ENCODE data around the gene EFCAB6. TPM values are rescaled to one million over a fixed set of nuclear protein-coding genes. Genes with fewer than 3 reads are reported as not detected.
A peak's percentile ranks its signal among the peaks of the same experiment; 100 is the strongest.

EFCAB6 gene
- total and polyA plus RNA-seq, 5 experiments from 2014 or later: 0.14 to 1.7 (median 0.58) TPM; not detected in 2

- Mint-ChIP-seq H3K27ac (no peak overlapping the region), H3K9me3 (peaks cover 3 to 51% (median 20%) of the 10 kb centered on the region in 9 donors), H3K36me3 (peaks cover 0 to 48% (median 9%) of the 10 kb centered on the region in 3 donors), H3K4me3 (no peak overlapping the region), H3K27me3 (peaks cover 4 to 43% (median 10%) of the 10 kb centered on the region in 5 donors), H3K4me1 (no peaks in the 10 kb centered on the region)
- POLR2A ChIA-PET: no interaction called here
- ATAC-seq (no peak), DNase-seq (no peak)
Observed at GRCh38 chr22:43582394-43582793, 229.7 kb downstream of the EFCAB6 start.

GRCh38 chr22:43580271-43580750 is 231.8 kb downstream of the EFCAB6 start:
- Mint-ChIP-seq H3K36me3 (peaks cover 0 to 30% (median 7%) of the 10 kb centered on the region in 3 donors), H3K4me3 (no peak overlapping the region), H3K27ac (no peak overlapping the region), H3K9me3 (peaks cover 2 to 38% (median 19%) of the 10 kb centered on the region in 9 donors), H3K27me3 (peaks cover 2 to 23% (median 7%) of the 10 kb centered on the region in 5 donors), H3K4me1 (no peaks in the 10 kb centered on the region)
- ATAC-seq (no peak), DNase-seq (no peak)
- POLR2A ChIA-PET: no interaction called here

- POLR2A ChIA-PET: no interaction called here
- DNase-seq (no peak), ATAC-seq (no peak)
- Mint-ChIP-seq H3K4me1 (no peaks in the 10 kb centered on the region), H3K4me3 (no peak overlapping the region), H3K36me3 (no peaks in the 10 kb centered on the region), H3K9me3 (no peaks in the 10 kb centered on the region), H3K27ac (no peak overlapping the region), H3K27me3 (peaks cover 6 to 18% (median 11%) of the 10 kb centered on the region in 5 donors)
Observed at GRCh38 chr22:43574738-43575137, 237.4 kb downstream of the EFCAB6 start.

- ATAC-seq: no peak
- POLR2A ChIA-PET: no interaction called here
Observed at GRCh38 chr22:43572710-43573109, 239.4 kb downstream of the EFCAB6 start.

GRCh38 chr22:43571181-43571580 is 240.9 kb downstream of the EFCAB6 start:
- Mint-ChIP-seq H3K27me3 (peaks cover 9 to 35% (median 14%) of the 10 kb centered on the region in 5 donors), H3K36me3 (no peaks in the 10 kb centered on the region), H3K4me1 (no peaks in the 10 kb centered on the region), H3K4me3 (no peak overlapping the region), H3K27ac (no peak overlapping the region), H3K9me3 (no peaks in the 10 kb centered on the region)
- no peak for DNase-seq
- POLR2A ChIA-PET: no interaction called here
- ATAC-seq: no peak

More at GRCh38 chr22:43572710-43573109, 239.4 kb downstream of the EFCAB6 start:
- Mint-ChIP-seq H3K4me3 (no peak overlapping the region), H3K27ac (no peak overlapping the region), H3K36me3 (no peaks in the 10 kb centered on the region), H3K27me3 (peaks cover 7 to 27% (median 12%) of the 10 kb centered on the region in 5 donors), H3K9me3 (no peaks in the 10 kb centered on the region), H3K4me1 (no peaks in the 10 kb centered on the region)
- no peak for DNase-seq

- Mint-ChIP-seq H3K9me3 (no peaks in the 10 kb centered on the region), H3K36me3 (no peaks in the 10 kb centered on the region), H3K27ac (no peak overlapping the region), H3K27me3 (peaks cover 9 to 35% (median 14%) of the 10 kb centered on the region in 5 donors), H3K4me3 (no peak overlapping the region), H3K4me1 (no peaks in the 10 kb centered on the region)
- POLR2A ChIA-PET: no interaction called here
- no peak for DNase-seq
- no peak for ATAC-seq
Observed at GRCh38 chr22:43570531-43571165, 241.5 kb downstream of the EFCAB6 start.

- Mint-ChIP-seq H3K4me3 (no peak overlapping the region), H3K36me3 (no peaks in the 10 kb centered on the region), H3K27ac (no peak overlapping the region), H3K4me1 (no peaks in the 10 kb centered on the region), H3K9me3 (no peaks in the 10 kb centered on the region), H3K27me3 (peaks cover 9 to 35% (median 14%) of the 10 kb centered on the region in 5 donors)
- no peak for DNase-seq
- POLR2A ChIA-PET: interaction anchor here (0.5 kb wide), 1 partner anchor 1024 kb away, joined by 5 read pairs; no protein-coding TSS in a partner anchor
- ATAC-seq: no peak
Observed at GRCh38 chr22:43569111-43569510, 243.0 kb downstream of the EFCAB6 start.

- no peak overlapping the region for H3K4me3 Mint-ChIP-seq
- DNase-seq (no peak), ATAC-seq (no peak)
- no peak overlapping the region for H3K27ac Mint-ChIP-seq
- H3K27me3 Mint-ChIP-seq: peaks cover 6 to 31% (median 10%) of the 10 kb centered on the region in 5 donors
- H3K36me3 Mint-ChIP-seq: no peaks in the 10 kb centered on the region
- POLR2A ChIA-PET: no interaction called here
- no peaks in the 10 kb centered on the region for H3K9me3 Mint-ChIP-seq
- H3K4me1 Mint-ChIP-seq: no peaks in the 10 kb centered on the region
Observed at GRCh38 chr22:43567691-43568324, 244.3 kb downstream of the EFCAB6 start.

GRCh38 chr22:43566561-43567332 is 245.4 kb downstream of the EFCAB6 start:
- no peaks in the 10 kb centered on the region for H3K4me1 Mint-ChIP-seq
- no peak for ATAC-seq
- POLR2A ChIA-PET: no interaction called here
- no peaks in the 10 kb centered on the region for H3K36me3 Mint-ChIP-seq
- H3K4me3 Mint-ChIP-seq: no peak overlapping the region
- H3K9me3 Mint-ChIP-seq: peaks cover 0 to under 1% (median 0%) of the 10 kb centered on the region in 9 donors
- peaks cover 4 to 21% (median 5%) of the 10 kb centered on the region in 5 donors for H3K27me3 Mint-ChIP-seq
- peak overlapping the region in 1 of 10 donors; percentile 22 for H3K27ac Mint-ChIP-seq
- DNase-seq: no peak

- Mint-ChIP-seq H3K36me3 (no peaks in the 10 kb centered on the region), H3K4me1 (no peaks in the 10 kb centered on the region), H3K27ac (no peak overlapping the region), H3K27me3 (peaks cover 3 to 18% (median 5%) of the 10 kb centered on the region in 5 donors), H3K9me3 (peaks cover 0 to 2% (median 0%) of the 10 kb centered on the region in 9 donors), H3K4me3 (no peak overlapping the region)
- DNase-seq: no peak
- POLR2A ChIA-PET: no interaction called here
- no peak for ATAC-seq
Observed at GRCh38 chr22:43566021-43566420, 246.1 kb downstream of the EFCAB6 start.

GRCh38 chr22:43564859-43565258 is 247.2 kb downstream of the EFCAB6 start:
- Mint-ChIP-seq H3K4me3 (no peak overlapping the region), H3K36me3 (no peaks in the 10 kb centered on the region), H3K27me3 (peaks cover 2 to 18% (median 3%) of the 10 kb centered on the region in 5 donors), H3K27ac (no peak overlapping the region), H3K9me3 (peaks cover 0 to 2% (median 0%) of the 10 kb centered on the region in 9 donors), H3K4me1 (no peaks in the 10 kb centered on the region)
- DNase-seq (no peak), ATAC-seq (no peak)
- POLR2A ChIA-PET: no interaction called here

GRCh38 chr22:43563571-43563970 is 248.5 kb downstream of the EFCAB6 start:
- no peak for DNase-seq
- H3K4me1 Mint-ChIP-seq: no peaks in the 10 kb centered on the region
- no peaks in the 10 kb centered on the region for H3K36me3 Mint-ChIP-seq
- H3K9me3 Mint-ChIP-seq: peaks cover 0 to 9% (median 0%) of the 10 kb centered on the region in 9 donors
- H3K4me3 Mint-ChIP-seq: no peak overlapping the region
- POLR2A ChIA-PET: no interaction called here
- no peak for ATAC-seq
- H3K27me3 Mint-ChIP-seq: peaks cover 3 to 16% (median 6%) of the 10 kb centered on the region in 5 donors
- H3K27ac Mint-ChIP-seq: no peak overlapping the region

- ATAC-seq: no peak
- Mint-ChIP-seq H3K4me3 (no peak overlapping the region), H3K27me3 (peaks cover 2 to 14% (median 4%) of the 10 kb centered on the region in 5 donors), H3K36me3 (peaks cover 0 to 4% (median 0%) of the 10 kb centered on the region in 3 donors), H3K4me1 (no peaks in the 10 kb centered on the region), H3K9me3 (peaks cover 0 to 15% (median 0%) of the 10 kb centered on the region in 9 donors), H3K27ac (no peak overlapping the region)
- no peak for DNase-seq
- POLR2A ChIA-PET: no interaction called here
Observed at GRCh38 chr22:43562843-43563242, 249.3 kb downstream of the EFCAB6 start.
